Measurements from ENCODE around the gene ZNF568.

GRCh38 chr19:36972571-36972970 lies 56.4 kb downstream of the ZNF568 start:
- TF ChIP-seq POLR2A (IDR thresholded peaks at IDR 0.05) (no peak), CTCF (IDR thresholded peaks at IDR 0.05) (no peak)
